H9 (cell line): ENCODE data around the gene DYNC1H1. TPM values are rescaled to one million over a fixed set of nuclear protein-coding genes. Genes with fewer than 3 reads are reported as not detected.

Experiments used
- DNase-seq: peaks from one replicate; pipeline ENCODE4 v3.0.0-alpha.2; 2017
- H2AFZ ChIP-seq: one replicate; pipeline ENCODE4 v1.6.1; 2013; ENCODE audit warnings: mild to moderate bottlenecking, low read length, control low read depth, moderate library complexity
- H2AK5ac ChIP-seq: 2 replicates; pipeline ENCODE4 v1.6.1; 2013; ENCODE audit warnings: low read length, control low read depth, mixed read lengths; ENCODE audit not compliant: insufficient read length
- H2BK120ac ChIP-seq: one replicate; pipeline ENCODE4 v1.6.1; 2013; ENCODE audit warnings: low read depth, mild to moderate bottlenecking, low read length, control low read depth, inconsistent platforms; ENCODE audit not compliant: poor library complexity, severe bottlenecking
- H2BK12ac ChIP-seq: 2 replicates; pipeline ENCODE4 v1.6.1; 2013; ENCODE audit warnings: low read length, control low read depth, mixed read lengths, low read depth; ENCODE audit not compliant: insufficient read length
- H2BK15ac ChIP-seq: 2 replicates; pipeline ENCODE4 v1.6.1; 2013; ENCODE audit warnings: low read depth, low read length, control low read depth
- H2BK20ac ChIP-seq: one replicate; pipeline ENCODE4 v1.6.1; 2013; ENCODE audit warnings: low read depth, mild to moderate bottlenecking, low read length, control low read depth, inconsistent platforms; ENCODE audit not compliant: poor library complexity, severe bottlenecking
- H2BK5ac ChIP-seq: 2 replicates; pipeline ENCODE4 v1.6.1; 2013; ENCODE audit warnings: low read length, control low read depth, mixed read lengths; ENCODE audit not compliant: insufficient read length
- H3K14ac ChIP-seq: 2 replicates; pipeline ENCODE4 v1.6.1; 2013; ENCODE audit warnings: low read length, control low read depth; ENCODE audit not compliant: insufficient read depth
- H3K18ac ChIP-seq: 2 replicates; pipeline ENCODE4 v1.6.1; 2013; ENCODE audit warnings: low read depth, mild to moderate bottlenecking, mixed read lengths, low read length, control low read depth; ENCODE audit not compliant: insufficient read length
- H3K23ac ChIP-seq: 2 replicates; pipeline ENCODE4 v1.6.1; 2013; ENCODE audit warnings: low read length, control low read depth, mixed read lengths, low read depth; ENCODE audit not compliant: insufficient read length
- H3K23me2 ChIP-seq: 2 replicates; pipeline ENCODE4 v1.6.1; 2013; ENCODE audit warnings: low read depth, mild to moderate bottlenecking, mixed read lengths, low read length, control low read depth; ENCODE audit not compliant: insufficient read length, poor library complexity, severe bottlenecking
- H3K27ac ChIP-seq: 2 replicates; pipeline ENCODE4 v1.5.1; 2013; ENCODE audit warnings: low read length, control low read depth, mixed read lengths, low read depth; ENCODE audit not compliant: insufficient read length
- H3K27me3 ChIP-seq: 2 replicates; pipeline ENCODE4 v1.6.1; 2013; ENCODE audit warnings: low read length, control low read depth, inconsistent platforms; ENCODE audit not compliant: insufficient read depth
- H3K4ac ChIP-seq: 2 replicates; pipeline ENCODE4 v1.6.1; 2013; ENCODE audit warnings: low read depth, mild to moderate bottlenecking, control low read depth, inconsistent platforms, low read length, moderate library complexity
- H3K4me1 ChIP-seq: 2 replicates; pipeline ENCODE4 v1.6.1; 2013; ENCODE audit warnings: low read length, control low read depth, inconsistent platforms; ENCODE audit not compliant: insufficient read depth
- H3K4me2 ChIP-seq: 2 replicates; pipeline ENCODE4 v1.6.1; 2013; ENCODE audit warnings: low read length, control low read depth, mixed read lengths; ENCODE audit not compliant: insufficient read length, insufficient read depth
- H3K56ac ChIP-seq: 2 replicates; pipeline ENCODE4 v1.6.1; 2013; ENCODE audit warnings: low read depth, mild to moderate bottlenecking, mixed read lengths, low read length, control low read depth; ENCODE audit not compliant: insufficient read length
- H3K79me1 ChIP-seq: 2 replicates; pipeline ENCODE4 v1.6.1; 2013; ENCODE audit warnings: low read depth, mild to moderate bottlenecking, moderate library complexity, low read length, control low read depth, inconsistent platforms; ENCODE audit not compliant: insufficient read depth, poor library complexity, severe bottlenecking
- H3K79me2 ChIP-seq: 2 replicates; pipeline ENCODE4 v1.6.1; 2013; ENCODE audit warnings: low read length, control low read depth, inconsistent platforms; ENCODE audit not compliant: insufficient read depth
- H3K9ac ChIP-seq: 2 replicates; pipeline ENCODE4 v1.6.1; 2013; ENCODE audit warnings: low read length, control low read depth, mixed read lengths; ENCODE audit not compliant: insufficient read length; ENCODE audit errors: extremely low read depth
- H3K9me3 ChIP-seq: one replicate; pipeline ENCODE4 v1.6.1; 2013; ENCODE audit warnings: low read depth, low read length, inconsistent platforms; ENCODE audit not compliant: control insufficient read depth
- H3T11ph ChIP-seq: one replicate; pipeline ENCODE4 v1.6.1; 2013; ENCODE audit warnings: mild to moderate bottlenecking, low read length, control low read depth, inconsistent platforms
- H4K20me1 ChIP-seq: one replicate; pipeline ENCODE4 v1.6.1; 2013; ENCODE audit not compliant: control insufficient read depth, insufficient read length, insufficient read depth
- H4K5ac ChIP-seq: 2 replicates; pipeline ENCODE4 v1.6.1; 2013; ENCODE audit warnings: low read depth, mild to moderate bottlenecking, mixed read lengths, low read length, control low read depth; ENCODE audit not compliant: insufficient read length
- H4K8ac ChIP-seq: replicated peaks from 2 replicates; pipeline ENCODE4 v1.6.1; 2013; ENCODE audit warnings: low read length, control low read depth, mixed read lengths, low read depth; ENCODE audit not compliant: insufficient read length
- H4K91ac ChIP-seq: 2 replicates; pipeline ENCODE4 v1.6.1; 2013; ENCODE audit warnings: low read depth, mild to moderate bottlenecking, moderate library complexity, mixed read lengths, low read length, control low read depth; ENCODE audit not compliant: insufficient read length
- H3K27ac Mint-ChIP-seq, 3 experiments: 2 replicates in 2 of 3; 3 replicates in 1 of 3; pipeline ENCODE4 v1.8.0; 2020 to 2021; ENCODE audit warnings: mixed read lengths in 3 of 3, mild to moderate bottlenecking in 1 of 3, moderate library complexity in 1 of 3
- H3K27me3 Mint-ChIP-seq: 2 replicates; pipeline ENCODE4 v1.8.0; 2021; ENCODE audit warnings: low read depth, mild to moderate bottlenecking, moderate library complexity, mixed read lengths
- H3K36me3 Mint-ChIP-seq, 3 experiments: 2 replicates in 2 of 3; 3 replicates in 1 of 3; pipeline ENCODE4 v1.8.0; 2020 to 2021; ENCODE audit warnings: low read depth in 3 of 3, mixed read lengths in 3 of 3; ENCODE audit not compliant: insufficient read depth in 1 of 3
- H3K4me1 Mint-ChIP-seq, 2 experiments: 2 replicates each; pipeline ENCODE4 v1.8.0; 2020; ENCODE audit warnings: mixed read lengths in 2 of 2
- H3K4me3 Mint-ChIP-seq, 2 experiments: 2 replicates in 1 of 2; 3 replicates in 1 of 2; pipeline ENCODE4 v1.8.0; 2020 to 2021; ENCODE audit warnings: mild to moderate bottlenecking in 2 of 2, mixed read lengths in 2 of 2, moderate library complexity in 1 of 2
- H3K9me3 Mint-ChIP-seq, 2 experiments: 2 replicates in 1 of 2; 3 replicates in 1 of 2; pipeline ENCODE4 v1.8.0; 2020; ENCODE audit warnings: mild to moderate bottlenecking in 2 of 2, mixed read lengths in 2 of 2, moderate library complexity in 1 of 2
- CTCF ChIP-seq: fragments of 200-600 bp; sonication (generic); conservative IDR thresholded peaks from 3 replicates; pipeline ENCODE4 v1.8.0; 2021; ENCODE audit warnings: antibody characterized with exemption, mild to moderate bottlenecking
- WGBS: extraction: QIAGEN DNeasy Blood & Tissue Kit; methylation state at CpG from one replicate; pipeline ENCODE4 v1.1.7; 2013; ENCODE audit warnings: missing lambda C conversion rate, low lambda C conversion rate, mixed read lengths; ENCODE audit not compliant: insufficient read length; ENCODE audit errors: extremely low coverage; 5-methylcytosine and 5-hydroxymethylcytosine counted together
- total RNA-seq: library from RNA; stranded (reverse); gene quantifications from 2 replicates; pipeline ENCODE4 v1.2.1, GENCODE V29; 2021

The DYNC1H1 gene
- total RNA-seq, 1 experiment from 2014 or later: 359 TPM

- no peak overlapping the region for H4K5ac ChIP-seq
- H3K79me1 ChIP-seq: no peaks in the 10 kb centered on the region
- no peak overlapping the region for H3K27ac ChIP-seq
- H3K4me1 Mint-ChIP-seq: no peaks in the 10 kb centered on the region
- H3K27ac Mint-ChIP-seq: no peak overlapping the region; a peak in 1 of 7 replicates
- no peak overlapping the region for H2AFZ ChIP-seq
- TF ChIP-seq CTCF: no peak
- no peak overlapping the region for H2BK15ac ChIP-seq
- no peak overlapping the region for H4K91ac ChIP-seq
- no peaks in the 10 kb centered on the region for H3K9me3 ChIP-seq
- no peak overlapping the region for H3K4ac ChIP-seq
- no peak overlapping the region for H3K18ac ChIP-seq
- no peaks in the 10 kb centered on the region for H3K23me2 ChIP-seq
- no peak overlapping the region for H3K4me3 Mint-ChIP-seq
- no peak overlapping the region for H3K9ac ChIP-seq
- H2BK5ac ChIP-seq: no peak overlapping the region
- no peak overlapping the region for H3T11ph ChIP-seq
- H2BK120ac ChIP-seq: no peak overlapping the region
- no peaks in the 10 kb centered on the region for H3K9me3 Mint-ChIP-seq
- H3K27me3 Mint-ChIP-seq: peaks cover 2% of the 10 kb centered on the region
- no peaks in the 10 kb centered on the region for H3K27me3 ChIP-seq
- no peak overlapping the region for H3K56ac ChIP-seq
- no peaks in the 10 kb centered on the region for H3K4me1 ChIP-seq
- WGBS: no CpG with 5 or more reads among the region's 6 CpGs
- H3K36me3 Mint-ChIP-seq: no peaks in the 10 kb centered on the region
- no peak overlapping the region for H3K14ac ChIP-seq
- H2AK5ac ChIP-seq: no peak overlapping the region
- no peaks in the 10 kb centered on the region for H4K20me1 ChIP-seq
- no peak overlapping the region for H3K4me2 ChIP-seq
- no peak overlapping the region for H2BK20ac ChIP-seq
- H3K23ac ChIP-seq: no peak overlapping the region
- H3K79me2 ChIP-seq: no peaks in the 10 kb centered on the region
- no peak overlapping the region for H2BK12ac ChIP-seq
- no peak for DNase-seq
- no peak overlapping the region for H4K8ac ChIP-seq
Measured at GRCh38 chr14:101954501-101954900, 9.9 kb upstream of the DYNC1H1 start.
